K562 (cell line): Measurements from ENCODE around the gene SEMA3F.

ENCODE experiments used
- CHD1 ChIP-seq: fragments of 200-600 bp; sonication (generic); IDR thresholded peaks from one replicate; pipeline ENCODE4 v1.6.1; 2012; ENCODE audit warnings: mild to moderate bottlenecking, moderate library complexity, low read length, inconsistent platforms
- CTCF ChIP-seq, 3 experiments: IDR thresholded peaks in 2 of 3; conservative IDR thresholded peaks in 1 of 3; 2 replicates each; pipeline ENCODE4 v1.5.1; 2011 to 2012; ENCODE audit warnings: low read length in 3 of 3, mild to moderate bottlenecking in 3 of 3, control low read depth in 2 of 3, improper control_type of control experiment in 1 of 3, inconsistent platforms in 1 of 3, low read depth in 1 of 3, mixed read lengths in 1 of 3, moderate library complexity in 1 of 3; ENCODE audit not compliant: insufficient read depth in 2 of 3
- ETV1 ChIP-seq: fragments of 450-650 bp; conservative IDR thresholded peaks from 2 replicates; pipeline ENCODE4 v1.6.1; 2016; ENCODE audit warnings: missing genetic modification characterization, control low read depth, low read depth, missing compliant biosample characterization
- HDAC2 ChIP-seq: fragments of 450-650 bp; IDR thresholded peaks from 2 replicates; pipeline ENCODE4 v1.6.1; 2016; ENCODE audit warnings: mild to moderate bottlenecking
- MXI1 ChIP-seq: IDR thresholded peaks from 2 replicates; pipeline ENCODE4 v1.6.1; 2011; ENCODE audit warnings: low read depth, mild to moderate bottlenecking, improper control_type of control experiment, low read length
- RAD21 ChIP-seq, 2 experiments: fragments of 250-450 bp in 1 of 2; fragments of 450-650 bp in 1 of 2; sonication (Bioruptor Pico) in 1 of 2; formaldehyde crosslinking in 1 of 2; IDR thresholded peaks in 1 of 2; conservative IDR thresholded peaks in 1 of 2; 2 replicates each; pipeline versions ENCODE4 v1.4.0 to v1.8.0; 2020 to 2022; ENCODE audit warnings: mild to moderate bottlenecking in 2 of 2, moderate library complexity in 1 of 2
- SMC3 ChIP-seq: conservative IDR thresholded peaks from 2 replicates; pipeline ENCODE4 v1.6.1; 2011; ENCODE audit warnings: low read depth, low read length, improper control_type of control experiment; ENCODE audit not compliant: insufficient read depth
- ZBTB17 ChIP-seq: fragments of 450-650 bp; formaldehyde crosslinking; IDR thresholded peaks from 2 replicates; pipeline ENCODE4 v1.4.0; 2020; ENCODE audit warnings: mild to moderate bottlenecking
- ZNF239 ChIP-seq: fragments of 250-450 bp; sonication (Bioruptor Pico); IDR thresholded peaks from 2 replicates; pipeline ENCODE4 v1.4.0; 2020; ENCODE audit warnings: mild to moderate bottlenecking
- ZSCAN29 ChIP-seq: fragments of 450-650 bp; IDR thresholded peaks from 2 replicates; pipeline ENCODE4 v1.6.1; 2017

DNA sequence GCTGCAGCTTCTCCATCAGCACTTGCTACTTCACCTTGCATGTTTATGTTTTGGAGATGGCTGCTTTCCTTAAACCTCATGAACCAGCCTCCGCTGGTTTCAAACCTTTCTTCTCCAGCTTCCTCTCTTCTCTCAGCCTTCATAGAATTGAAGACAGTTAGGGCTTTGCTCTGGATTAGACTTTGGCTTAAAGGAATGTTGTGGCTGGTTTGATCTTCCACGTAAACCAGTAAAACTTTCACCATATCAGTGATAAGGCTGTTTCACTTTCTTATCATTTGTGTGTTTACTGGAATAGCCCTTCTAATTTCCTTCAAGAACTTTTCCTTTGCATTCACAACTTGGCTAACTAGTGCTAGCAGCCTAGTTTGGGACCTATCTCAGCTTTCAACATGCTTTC is 24.6 kb downstream of the SEMA3F start:
- TF ChIP-seq ZSCAN29 (no peak), SMC3 (no peak), CTCF (IDR thresholded peaks at IDR 0.05 in 2 of 3, conservative IDR thresholded peaks at IDR 0.05 in 1 of 3; ENCODE audit: insufficient read depth in 2 of 3, low read depth in 1 of 3, low read length in 3 of 3) (no peak), ZBTB17 (CRISPR knock-in tag) (no peak), HDAC2 (no peak), RAD21 (CRISPR knock-in tag; conservative IDR thresholded peaks at IDR 0.05 in 1 of 2, IDR thresholded peaks at IDR 0.05 in 1 of 2) (no peak), ZNF239 (CRISPR knock-in tag) (no peak), MXI1 (no peak), CHD1 (no peak), ETV1 (tag) (no peak)
